AG04449 (cell line): Measurements from ENCODE around the gene IKZF2.

Source experiments
- CTCF ChIA-PET: fragments of 350-600 bp; formaldehyde crosslinking; extraction: SDS; loops from one replicate; lab custom pipeline; 2021; ENCODE audit warnings: antibody characterized with exemption; lab: Yijun Ruan, JAX
- POLR2A ChIA-PET: fragments of 400-600, 350-600 bp; formaldehyde crosslinking; extraction: SDS; loops from one replicate; lab custom pipeline; 2020; ENCODE audit warnings: antibody characterized with exemption, inconsistent platforms; lab: Yijun Ruan, JAX
- DNase-seq: peaks from one replicate; pipeline ENCODE4 v3.0.0-alpha.2; 2010; ENCODE audit warnings: low read depth, low spot score
- H3K4me3 ChIP-seq: 2 replicates; pipeline ENCODE4 v1.5.1; 2011; ENCODE audit warnings: low read depth, mild to moderate bottlenecking, control low read depth, low read length
- TF ChIP-seq, protein P1 (sequence below): IDR thresholded peaks from one replicate; pipeline ENCODE4 v1.5.1; 2011; ENCODE audit warnings: mild to moderate bottlenecking, moderate library complexity, low read length, control low read depth, inconsistent platforms; ENCODE audit not compliant: insufficient read depth; ENCODE audit errors: missing control alignments

Gene IKZF2

DNA sequence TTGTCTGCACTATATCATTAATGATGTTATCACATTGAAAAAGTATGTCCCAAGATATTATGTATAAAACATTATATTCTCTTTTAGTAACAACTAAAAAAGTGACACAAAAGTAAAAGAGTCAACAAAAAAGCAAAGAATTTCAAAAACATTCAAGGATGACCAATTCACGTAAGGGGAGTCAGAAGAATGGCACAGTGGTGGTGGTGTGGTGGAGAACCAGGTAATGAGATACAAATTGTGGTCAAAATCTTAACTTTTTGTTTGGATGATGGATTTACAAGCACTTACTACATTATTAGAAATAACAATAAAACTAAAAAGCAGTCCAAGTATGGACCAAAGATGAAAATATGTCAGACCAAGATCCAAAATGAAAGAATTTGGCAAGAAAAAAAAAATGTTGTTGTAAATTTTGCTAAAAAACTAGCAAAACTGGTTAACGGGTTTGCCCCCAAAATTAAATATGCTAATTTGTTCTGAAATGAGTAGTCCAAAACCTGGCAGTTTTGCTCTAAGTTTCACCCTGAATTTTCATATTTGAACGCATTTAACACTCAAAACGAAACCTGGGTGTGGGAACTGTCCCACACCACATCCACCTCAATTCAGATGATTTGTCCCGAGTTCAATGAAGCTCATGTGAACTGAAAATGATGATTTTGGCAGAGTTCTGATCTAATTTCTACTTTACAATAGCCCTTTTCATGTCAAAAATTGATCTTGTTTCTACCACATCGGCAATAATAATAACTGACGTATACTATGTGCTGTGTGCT is 135.8 kb downstream of the IKZF2 start:
- CTCF ChIA-PET: no interaction called here

DNA sequence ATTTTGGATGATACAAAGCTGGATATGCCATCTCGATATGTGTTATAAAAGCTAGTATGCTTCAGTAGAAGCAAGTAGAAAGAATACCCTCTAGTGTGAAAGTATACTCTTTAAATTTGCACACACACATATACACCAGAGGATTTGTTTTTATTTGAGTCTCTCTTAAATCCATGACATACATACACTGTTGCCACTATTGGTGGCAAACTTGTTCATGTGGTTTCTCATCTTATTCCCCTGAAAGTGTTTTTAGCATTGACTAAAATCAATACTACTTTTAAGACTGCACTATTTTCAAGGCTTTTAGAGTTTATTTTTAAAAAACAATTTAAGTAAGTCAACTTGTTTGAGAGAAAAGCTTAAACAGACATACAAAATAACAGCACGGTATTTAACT is 137.4 kb downstream of the IKZF2 start:
- POLR2A ChIA-PET: no interaction called here
- H3K4me3 ChIP-seq: no peak overlapping the region
- DNase-seq: no peak
- CTCF ChIA-PET: no interaction called here
- TF ChIP-seq, protein P1, sequence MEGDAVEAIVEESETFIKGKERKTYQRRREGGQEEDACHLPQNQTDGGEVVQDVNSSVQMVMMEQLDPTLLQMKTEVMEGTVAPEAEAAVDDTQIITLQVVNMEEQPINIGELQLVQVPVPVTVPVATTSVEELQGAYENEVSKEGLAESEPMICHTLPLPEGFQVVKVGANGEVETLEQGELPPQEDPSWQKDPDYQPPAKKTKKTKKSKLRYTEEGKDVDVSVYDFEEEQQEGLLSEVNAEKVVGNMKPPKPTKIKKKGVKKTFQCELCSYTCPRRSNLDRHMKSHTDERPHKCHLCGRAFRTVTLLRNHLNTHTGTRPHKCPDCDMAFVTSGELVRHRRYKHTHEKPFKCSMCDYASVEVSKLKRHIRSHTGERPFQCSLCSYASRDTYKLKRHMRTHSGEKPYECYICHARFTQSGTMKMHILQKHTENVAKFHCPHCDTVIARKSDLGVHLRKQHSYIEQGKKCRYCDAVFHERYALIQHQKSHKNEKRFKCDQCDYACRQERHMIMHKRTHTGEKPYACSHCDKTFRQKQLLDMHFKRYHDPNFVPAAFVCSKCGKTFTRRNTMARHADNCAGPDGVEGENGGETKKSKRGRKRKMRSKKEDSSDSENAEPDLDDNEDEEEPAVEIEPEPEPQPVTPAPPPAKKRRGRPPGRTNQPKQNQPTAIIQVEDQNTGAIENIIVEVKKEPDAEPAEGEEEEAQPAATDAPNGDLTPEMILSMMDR: no peak

More for the DNA sequence above, 135.8 kb downstream of the IKZF2 start:
- POLR2A ChIA-PET: no interaction called here
- TF ChIP-seq, protein P1: no peak
- no peak for DNase-seq
- H3K4me3 ChIP-seq: no peak overlapping the region

DNA sequence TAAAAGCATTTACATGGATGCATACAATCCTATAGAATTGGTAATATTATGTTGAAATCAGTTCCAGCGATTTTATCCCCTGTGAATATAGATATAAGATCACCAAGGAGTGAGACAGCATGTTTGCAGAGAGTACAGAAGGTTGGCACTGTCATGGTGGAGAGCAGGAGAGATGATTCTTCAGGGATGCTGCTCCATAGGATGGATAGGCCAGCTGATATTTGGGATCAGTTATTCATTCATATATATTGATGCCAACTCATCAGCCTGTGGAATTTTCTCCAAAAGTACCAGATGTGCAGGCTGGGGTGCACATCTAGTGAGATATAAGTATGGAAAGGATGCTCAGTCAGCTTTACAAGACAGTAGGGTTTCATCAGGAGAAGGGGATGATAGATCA is 139.9 kb downstream of the IKZF2 start:
- ChIA-PET POLR2A (no interaction called here), CTCF (no interaction called here)
- TF ChIP-seq, protein P1: no peak
- no peak overlapping the region for H3K4me3 ChIP-seq
- no peak for DNase-seq

DNA sequence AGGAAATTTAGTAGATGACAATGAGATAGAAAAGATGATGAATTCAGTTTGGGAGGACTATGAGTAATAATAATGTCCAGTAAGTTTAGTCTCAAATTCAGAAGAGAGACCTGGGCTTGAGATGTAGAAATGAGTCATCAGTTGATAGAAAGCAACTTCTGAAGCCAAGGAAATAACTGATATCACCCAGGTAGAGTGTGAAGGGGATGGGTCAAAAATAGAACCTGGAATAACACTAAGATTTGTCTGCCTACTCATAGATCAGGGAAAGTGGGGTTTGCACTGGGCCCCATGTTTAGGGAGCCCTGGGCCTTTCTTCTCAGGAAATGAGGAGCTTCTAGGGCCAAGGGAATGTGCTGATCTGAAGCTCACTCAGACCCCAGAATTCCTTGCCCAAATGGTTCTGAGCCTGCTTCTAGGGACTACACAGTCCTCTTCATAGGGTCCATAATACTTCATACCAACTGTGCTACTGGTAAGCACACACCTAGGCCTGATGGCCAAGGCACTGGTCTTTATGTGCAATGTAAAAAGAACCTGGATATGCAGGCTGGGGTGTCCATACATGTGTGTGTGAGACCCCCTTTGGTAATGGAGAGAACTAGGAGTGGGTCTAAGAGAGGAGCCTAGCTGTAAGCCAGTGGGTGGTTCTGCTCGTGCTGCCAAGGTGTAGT is 141.2 kb downstream of the IKZF2 start:
- H3K4me3 ChIP-seq: no peak overlapping the region
- DNase-seq: no peak
- CTCF ChIA-PET: interaction anchor here (0.9 kb wide), 1 partner anchor 12 kb away, joined by 3 read pairs; no protein-coding TSS in a partner anchor
- TF ChIP-seq, protein P1: no peak
- POLR2A ChIA-PET: no interaction called here

DNA sequence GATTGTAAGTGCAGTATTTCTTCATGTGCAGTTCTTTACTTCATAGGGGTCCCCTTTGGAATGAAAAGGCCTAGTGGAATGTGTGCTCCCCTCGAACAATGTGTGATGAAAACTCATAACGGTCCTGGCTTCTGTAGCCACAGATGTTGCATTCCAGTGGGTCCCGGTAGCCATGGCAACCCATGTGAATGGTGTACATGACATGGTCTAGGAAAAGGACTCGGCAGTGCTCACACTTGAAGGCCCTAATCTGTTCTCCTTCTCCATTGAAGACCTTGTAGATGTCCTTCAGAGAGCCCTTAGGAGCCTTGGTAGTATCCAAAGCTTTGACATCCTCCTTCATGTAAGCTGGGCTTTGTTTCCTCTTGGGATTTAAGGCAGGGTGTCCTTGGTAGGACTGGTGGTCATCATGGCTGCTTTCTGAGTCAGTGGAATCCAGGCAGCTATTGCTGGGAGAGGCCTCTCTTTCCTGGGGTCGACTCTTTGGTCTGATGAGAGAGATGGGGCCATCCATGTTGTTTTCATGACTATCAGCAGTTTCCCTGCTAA is 144.0 kb downstream of the IKZF2 start:
- TF ChIP-seq, protein P1: no peak

DNA sequence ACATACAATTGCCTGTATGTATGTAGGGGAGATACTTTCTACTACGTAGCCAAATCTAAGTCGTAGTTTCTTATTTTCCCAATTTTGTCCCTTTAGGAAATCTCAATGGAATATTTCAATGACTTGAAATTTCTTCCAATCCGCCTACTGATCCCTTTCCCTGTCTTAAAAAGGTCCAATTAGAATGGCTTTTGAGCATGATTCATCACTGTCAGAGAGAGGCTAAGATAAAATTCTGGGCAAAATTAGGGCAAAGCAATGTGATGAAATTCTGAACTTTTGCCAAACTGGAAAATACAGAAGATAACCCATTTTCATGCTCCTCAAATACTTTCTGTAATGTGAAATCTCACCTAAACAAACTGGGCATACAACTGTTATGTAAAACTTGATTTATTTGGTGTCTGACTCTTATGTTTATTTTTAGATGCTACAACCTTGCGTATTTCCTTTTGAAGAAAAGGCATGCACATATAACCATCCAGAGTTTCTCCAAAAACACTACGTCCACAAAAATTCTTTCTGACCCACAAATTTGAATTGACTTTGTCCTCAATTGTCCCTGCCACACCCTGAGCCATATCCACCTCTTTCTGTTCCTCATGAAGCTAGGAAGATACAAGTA is 147.1 kb downstream of the IKZF2 start:
- ChIA-PET POLR2A (no interaction called here), CTCF (no interaction called here)
- DNase-seq: no peak
- H3K4me3 ChIP-seq: no peak overlapping the region
- TF ChIP-seq, protein P1: no peak

More for the DNA sequence above, 144.0 kb downstream of the IKZF2 start:
- POLR2A ChIA-PET: no interaction called here
- DNase-seq: no peak
- CTCF ChIA-PET: no interaction called here
- no peak overlapping the region for H3K4me3 ChIP-seq
